NAMALWA (cell line): ENCODE data around the gene RNASE12.
"Not testable (repeated sequence)": the region's sequence is repeated elsewhere in the genome, so short reads cannot be mapped to it uniquely, and the experiment has no call there.

ENCODE experiments used
- DNase-seq: peaks from one replicate; pipeline ENCODE4 v3.0.0-alpha.2; 2015; ENCODE audit warnings: low spot score

The RNASE12 gene

GRCh38 chr14:20591235-20591634 lies at the start of gene RNASE12:
RNASE12 (minus strand) TSS chr14:20591376; CDS start chr14:20590723, 653 bp downstream.
- no peak for DNase-seq

- peak; percentile 96 for DNase-seq
Measured at GRCh38 chr14:20632831-20633691, 41.9 kb upstream of the RNASE12 start.

GRCh38 chr14:20632448-20632830 lies 41.3 kb upstream of the RNASE12 start:
- peak; percentile 69 for DNase-seq

GRCh38 chr14:20631880-20632389 lies 40.8 kb upstream of the RNASE12 start:
- DNase-seq: peak; percentile 54

- DNase-seq: peak; percentile 83
Measured at GRCh38 chr14:20631023-20631879, 40.1 kb upstream of the RNASE12 start.

- DNase-seq: peak; percentile 58
Measured at GRCh38 chr14:20630340-20631022, 39.3 kb upstream of the RNASE12 start.

- no peak for DNase-seq
Measured at GRCh38 chr14:20628063-20628854, 37.1 kb upstream of the RNASE12 start.

GRCh38 chr14:20627346-20628027 lies 36.3 kb upstream of the RNASE12 start:
- DNase-seq: no peak

GRCh38 chr14:20626274-20626673 lies 35.1 kb upstream of the RNASE12 start:
- DNase-seq: no peak

- no peak for DNase-seq
Measured at GRCh38 chr14:20624495-20625070, 33.4 kb upstream of the RNASE12 start.

- DNase-seq: no peak
Measured at GRCh38 chr14:20623798-20624197, 32.6 kb upstream of the RNASE12 start.

GRCh38 chr14:20622816-20623291 lies 31.7 kb upstream of the RNASE12 start:
- no peak for DNase-seq

- DNase-seq: no peak
Measured at GRCh38 chr14:20620798-20621478, 29.8 kb upstream of the RNASE12 start.

- DNase-seq: not testable (repeated sequence)
Measured at GRCh38 chr14:20619688-20620087, 28.5 kb upstream of the RNASE12 start.

- DNase-seq: no peak
Measured at GRCh38 chr14:20618271-20618749, 27.1 kb upstream of the RNASE12 start.

GRCh38 chr14:20617138-20618003 lies 26.2 kb upstream of the RNASE12 start:
- DNase-seq: no peak

GRCh38 chr14:20615996-20616395 lies 24.8 kb upstream of the RNASE12 start:
- DNase-seq: no peak
